Lung (tissue), 12 donors: ENCODE data around the gene PBXIP1. TPM values are rescaled to one million over a fixed set of nuclear protein-coding genes. Genes with fewer than 3 reads are reported as not detected.

Experiments used
- ATAC-seq: fragments of 200-7000 bp; cut with Tn5 transposase; one replicate; pipeline ENCODE4 v1.9.1; 2020; ENCODE audit warnings: moderate number of reproducible peaks; ENCODE audit not compliant: insufficient read depth, low FRiP score
- DNase-seq, 3 donors: peaks; one replicate each; pipeline ENCODE4 v3.0.0-alpha.2; 2013 to 2017
- H3K27ac ChIP-seq, 2 donors: one replicate each; pipeline ENCODE4 v1.5.1; 2013; ENCODE audit warnings: mild to moderate bottlenecking in 2 of 2, moderate library complexity in 2 of 2, control low read depth in 1 of 2, inconsistent platforms in 1 of 2, low read depth in 1 of 2, low read length in 1 of 2
- H3K27me3 ChIP-seq, 3 donors: one replicate each; pipeline ENCODE4 v1.5.1; 2013; ENCODE audit warnings: low read length in 2 of 3; ENCODE audit not compliant: control insufficient read depth in 3 of 3, insufficient read depth in 3 of 3
- H3K36me3 ChIP-seq, 4 donors: one replicate each; pipeline ENCODE4 v1.5.1; 2013; ENCODE audit warnings: low read length in 4 of 4, mild to moderate bottlenecking in 1 of 4, moderate library complexity in 1 of 4; ENCODE audit not compliant: control insufficient read depth in 4 of 4, insufficient read depth in 4 of 4
- H3K4me1 ChIP-seq, 5 donors: one replicate each; pipeline ENCODE4 v1.5.1; 2013; ENCODE audit warnings: low read length in 5 of 5, mild to moderate bottlenecking in 2 of 5, moderate library complexity in 1 of 5; ENCODE audit not compliant: control insufficient read depth in 5 of 5, insufficient read depth in 5 of 5
- H3K4me3 ChIP-seq: one replicate; pipeline ENCODE4 v1.5.1; 2013; ENCODE audit warnings: mild to moderate bottlenecking, control low read depth, moderate library complexity
- H3K9ac ChIP-seq, 2 donors: one replicate each; pipeline ENCODE4 v1.5.1; 2013; ENCODE audit warnings: low read length in 2 of 2, control low read depth in 1 of 2; ENCODE audit not compliant: insufficient read depth in 1 of 2
- H3K9me3 ChIP-seq, 4 donors: one replicate each; pipeline ENCODE4 v1.5.1; 2013; ENCODE audit warnings: low read length in 3 of 4, mild to moderate bottlenecking in 1 of 4, moderate library complexity in 1 of 4; ENCODE audit not compliant: control insufficient read depth in 4 of 4, insufficient read depth in 3 of 4
- CTCF ChIP-seq: IDR thresholded peaks from 2 replicates; pipeline ENCODE4 v1.5.1; 2012; ENCODE audit warnings: mild to moderate bottlenecking; ENCODE audit errors: control extremely low read depth, extremely low read depth
- WGBS, 2 donors: extraction: QIAGEN DNeasy Blood & Tissue Kit; methylation state at CpG; one replicate each; pipeline ENCODE4 v1.1.7; 2013; 5-methylcytosine and 5-hydroxymethylcytosine counted together
- polyA plus RNA-seq, 2 donors: library from polyadenylated mRNA; stranded (reverse); fragments of 200-250 nt; gene quantifications; one replicate each; pipeline ENCODE4 v1.2.1, GENCODE V29; 2013
- total RNA-seq, 2 donors: library from RNA; depleted of rRNA in 1 of 2; stranded (reverse); fragments of >200 nt in 1 of 2; gene quantifications; one replicate each; pipeline ENCODE4 v1.2.1, GENCODE V29; 2014 to 2021
- donor health status: control.
- donor health status: control.
- donor health status: Bipolar disorder and iron deficiency.
- donor health status: healthy.
- donor health status: DM: yes; HTN: yes; CAD: no.

Gene PBXIP1
- total and polyA plus RNA-seq, 4 donors = 32.8 to 178 (median 35.3) TPM

- no peak for DNase-seq
- Histone ChIP-seq H3K27ac (no peak overlapping the region), H3K9me3 (no peaks in the 10 kb centered on the region), H3K4me3 (no peak overlapping the region), H3K27me3 (no peaks in the 10 kb centered on the region), H3K36me3 (peaks cover 0 to 31% (median 11%) of the 10 kb centered on the region in 4 donors), H3K4me1 (peaks cover 0 to 27% (median 7%) of the 10 kb centered on the region in 5 donors), H3K9ac (peak overlapping the region in 1 of 2 donors; percentile 13)
- TF ChIP-seq CTCF = no peak
- 86% methylated on average over 15 of the region's 15 CpGs for WGBS, 2 donors
- ATAC-seq = no peak
These were observed 10.5 kb downstream of the PBXIP1 start for GRCh38 chr1:154945160-154945961.

- Histone ChIP-seq H3K9me3 (no peaks in the 10 kb centered on the region), H3K36me3 (peaks cover 0 to 30% (median 11%) of the 10 kb centered on the region in 4 donors), H3K9ac (peak overlapping the region in 1 of 2 donors; percentile 34), H3K4me1 (peaks cover 0 to 29% (median 7%) of the 10 kb centered on the region in 5 donors), H3K27ac (peak overlapping the region in 1 of 2 donors; percentile 62), H3K4me3 (no peak overlapping the region), H3K27me3 (no peaks in the 10 kb centered on the region)
- ATAC-seq (no peak), DNase-seq (peak; percentile 38 to 66 (median 51))
- 47 to 65% methylated on average over 9 of the region's 9 CpGs for WGBS, 2 donors
- TF ChIP-seq CTCF = no peak
These were observed 11.3 kb downstream of the PBXIP1 start for GRCh38 chr1:154944401-154945159.

GRCh38 chr1:154943649-154944400, 12.1 kb downstream of the PBXIP1 start:
- peak; percentile 49 for TF ChIP-seq CTCF
- Histone ChIP-seq H3K4me3 (no peak overlapping the region), H3K4me1 (peaks cover 0 to 29% (median 7%) of the 10 kb centered on the region in 5 donors), H3K36me3 (peaks cover 0 to 30% (median 11%) of the 10 kb centered on the region in 4 donors), H3K9me3 (no peaks in the 10 kb centered on the region), H3K27ac (peak overlapping the region in 1 of 2 donors; percentile 62), H3K27me3 (no peaks in the 10 kb centered on the region), H3K9ac (peak overlapping the region in 1 of 2 donors; percentile 34)
- 31 to 40% methylated on average over 6 of the region's 6 CpGs for whole genome bisulfite sequencing, 2 donors
- DNase-seq = peak; percentile 40 to 63 (median 62)
- no peak for ATAC-seq
